ENCODE results near the gene ACR. TPM values are rescaled to one million over a fixed set of nuclear protein-coding genes. Genes with fewer than 3 reads are reported as not detected.

Gene ACR
- total and polyA plus RNA-seq, 2 of the 8 experiments (the other 6 are each of a cell fraction or from before 2014, with no cell fraction given), result 0.56 TPM; not detected in 1

DNA sequence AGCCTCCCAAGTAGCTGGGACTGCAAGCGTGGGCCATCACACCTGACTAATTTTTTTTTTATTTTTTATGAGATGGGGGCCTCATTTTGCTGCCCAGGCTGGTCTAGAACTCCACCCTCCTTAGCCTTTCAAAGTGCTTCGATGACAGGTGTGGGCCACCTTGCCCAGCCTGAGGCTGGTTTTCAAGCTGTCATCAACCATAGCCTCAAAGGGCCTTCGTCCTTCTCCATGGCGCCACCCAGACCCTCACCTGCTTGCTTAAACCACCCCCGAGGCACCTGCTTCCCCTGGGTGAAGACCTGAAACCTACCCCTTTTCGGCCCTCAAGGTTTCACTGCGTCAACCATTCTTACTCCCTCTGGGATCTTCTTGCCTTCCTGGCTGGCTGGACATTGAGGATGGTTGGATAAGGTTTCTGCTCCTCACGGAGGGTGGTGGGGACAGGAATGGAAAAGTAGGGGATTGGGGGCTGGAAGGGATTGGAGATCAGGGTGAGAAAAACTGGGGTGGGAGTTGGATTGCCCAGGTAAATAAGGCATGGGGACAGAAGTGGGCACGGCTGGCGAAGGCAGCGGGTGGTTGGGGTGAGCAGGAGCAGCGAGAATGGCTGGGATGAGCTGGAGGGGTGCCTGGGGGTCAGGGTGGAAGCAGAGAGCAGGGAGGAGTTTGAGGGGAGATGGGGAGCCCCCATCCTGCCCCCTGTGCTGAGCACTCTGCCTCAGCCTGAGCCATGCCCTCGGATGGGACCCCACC, 2.8 kb upstream of the ACR start (continued):
- TF ChIP-seq KDM4A (IDR thresholded peaks at IDR 0.05; ENCODE audit: low read depth, low read length, severe bottlenecking), result no peak
- no peak for TF ChIP-seq KDM5A (IDR thresholded peaks at IDR 0.05; ENCODE audit: low read length)
- TF ChIP-seq CHD7 (IDR thresholded peaks at IDR 0.05; ENCODE audit: insufficient replicate concordance, low read length), result no peak

Measured in H1 (cell line).